ENCODE results near the gene UGT1A5.
"Not testable (repeated sequence)": the region's sequence is repeated elsewhere in the genome, so short reads cannot be mapped to it uniquely, and the experiment has no call there.

Gene UGT1A5

DNA sequence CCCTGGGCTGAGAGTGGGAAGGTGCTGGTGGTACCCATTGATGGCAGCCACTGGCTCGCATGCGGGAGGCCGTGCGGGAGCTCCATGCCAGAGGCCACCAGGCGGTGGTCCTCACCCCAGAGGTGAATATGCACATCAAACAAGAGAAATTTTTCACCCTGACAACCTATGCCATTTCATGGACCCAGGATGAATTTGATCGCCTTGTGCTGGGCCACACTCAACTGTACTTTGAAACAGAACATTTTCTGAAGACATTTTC lies 34.5 kb downstream of the UGT1A5 start:
- no peak for DNase-seq

DNA sequence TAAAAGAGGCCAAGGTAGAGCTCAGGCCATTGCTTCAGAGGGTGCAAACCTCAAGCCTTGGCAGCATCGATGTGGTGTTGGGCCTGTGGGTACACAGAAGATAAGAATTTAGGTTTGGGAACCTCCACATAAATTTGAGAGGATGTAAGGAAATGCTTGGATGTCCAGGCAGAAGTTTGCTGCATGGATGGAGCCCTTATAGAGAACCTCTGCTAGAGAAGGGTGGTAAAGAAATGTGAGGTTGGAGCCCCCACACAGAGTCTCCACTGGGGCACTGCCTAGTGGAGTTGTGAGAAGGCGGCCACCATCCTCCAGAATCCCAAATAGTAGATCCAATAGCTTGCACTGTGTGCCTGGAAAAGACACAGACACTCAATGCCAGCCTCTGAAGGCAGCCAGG lies 38.0 kb downstream of the UGT1A5 start:
- DNase-seq: not testable (repeated sequence)

DNA sequence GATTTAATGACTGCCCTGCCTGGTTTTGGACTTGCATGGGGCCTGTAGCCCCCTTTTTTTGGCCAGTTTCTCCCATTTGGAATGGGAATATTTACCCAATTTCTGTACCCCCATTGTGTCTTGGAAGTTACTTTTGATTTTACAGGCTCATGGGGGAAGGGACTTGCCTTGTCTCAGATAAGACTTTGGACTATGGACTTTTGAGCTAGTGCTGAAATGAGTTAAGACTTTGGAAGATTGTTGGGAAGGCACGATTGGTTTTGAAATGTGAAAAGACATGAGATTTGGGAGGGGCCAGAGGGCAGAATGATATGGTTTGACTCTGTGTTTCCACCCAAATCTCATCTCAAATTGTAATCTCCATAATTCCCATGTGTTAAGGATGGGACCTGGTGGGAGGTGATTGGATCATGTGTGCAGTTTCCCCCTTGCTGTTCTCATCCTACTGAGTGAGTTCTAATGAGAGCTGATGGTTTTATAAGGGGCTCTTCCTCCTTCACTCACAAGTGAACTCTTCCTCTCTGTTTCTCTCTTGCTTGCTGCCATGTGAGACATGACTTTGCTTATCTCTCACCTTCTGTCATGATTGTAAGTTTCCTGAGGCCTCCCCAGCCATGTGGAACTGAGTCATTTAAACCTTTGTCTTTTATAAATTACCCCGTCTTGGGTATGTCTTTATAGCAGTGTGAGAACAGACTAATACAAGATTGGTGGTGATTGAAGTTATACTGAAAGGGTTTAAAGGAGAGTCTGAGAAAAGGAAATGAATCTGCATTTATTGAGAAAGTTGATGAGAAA lies 38.7 kb downstream of the UGT1A5 start:
- not testable (repeated sequence) for DNase-seq

DNA sequence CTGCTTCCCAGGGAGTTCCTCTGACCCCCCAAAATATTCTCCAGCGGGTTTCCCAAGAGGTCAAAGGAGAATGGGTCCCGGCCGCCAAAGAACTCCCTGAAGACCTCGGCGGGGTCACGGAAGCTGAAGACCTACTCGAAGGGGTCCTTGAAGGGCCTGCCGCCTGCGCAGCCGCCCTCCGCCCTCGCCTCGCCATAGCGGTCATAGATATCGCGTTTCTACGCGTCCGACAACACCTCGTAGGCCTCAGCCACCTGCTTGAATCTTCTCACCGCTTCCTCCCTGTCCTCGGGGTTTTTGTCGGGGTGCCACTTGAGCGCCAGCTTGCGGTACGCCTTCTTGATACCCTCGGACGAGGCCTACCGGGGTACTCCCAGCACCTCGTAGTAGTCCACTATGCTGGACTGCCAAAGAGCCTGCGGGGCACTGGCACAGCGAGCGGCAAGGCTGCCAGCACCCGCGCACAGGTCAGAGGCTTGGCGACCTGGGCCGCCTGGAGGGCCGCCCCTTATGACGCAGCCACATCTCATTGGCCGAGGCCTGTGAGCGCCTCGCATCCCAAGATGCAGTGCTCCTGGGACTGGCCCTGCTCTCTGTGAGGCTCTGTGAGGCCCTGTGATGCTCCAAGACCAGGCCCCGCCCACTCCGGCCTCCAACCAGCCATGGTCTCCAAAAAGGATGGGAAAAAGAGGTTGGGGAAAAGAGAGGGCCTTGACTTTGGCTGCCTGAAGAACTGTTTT lies 42.3 kb downstream of the UGT1A5 start:
- no peak for DNase-seq

DNA sequence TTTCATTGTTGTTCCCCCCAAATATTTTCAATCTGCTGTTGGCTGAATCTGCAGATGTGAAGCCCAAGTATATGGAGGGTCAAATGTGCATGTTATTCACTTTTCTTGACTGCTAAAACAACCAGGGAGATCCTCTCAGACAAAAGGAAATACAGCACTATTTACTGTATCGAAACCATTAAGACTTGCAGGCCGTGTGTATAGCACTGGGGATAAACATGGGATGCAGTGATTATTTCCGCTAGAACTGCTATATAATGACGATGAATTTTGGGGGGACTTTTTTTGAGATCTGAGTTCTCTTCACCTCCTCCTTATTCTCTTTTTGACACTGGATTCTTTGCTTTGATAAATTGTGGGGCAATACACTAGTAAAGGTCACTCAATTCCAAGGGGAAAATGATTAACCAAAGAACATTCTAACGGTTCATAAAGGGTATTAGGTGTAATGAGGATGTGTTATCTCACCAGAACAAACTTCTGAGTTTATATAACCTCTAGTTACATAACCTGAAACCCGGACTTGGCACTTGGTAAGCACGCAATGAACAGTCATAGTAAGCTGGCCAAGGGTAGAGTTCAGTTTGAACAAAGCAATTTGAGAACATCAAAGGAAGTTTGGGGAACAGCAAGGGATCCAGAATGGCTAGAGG lies 43.8 kb downstream of the UGT1A5 start:
- DNase-seq: no peak

DNA sequence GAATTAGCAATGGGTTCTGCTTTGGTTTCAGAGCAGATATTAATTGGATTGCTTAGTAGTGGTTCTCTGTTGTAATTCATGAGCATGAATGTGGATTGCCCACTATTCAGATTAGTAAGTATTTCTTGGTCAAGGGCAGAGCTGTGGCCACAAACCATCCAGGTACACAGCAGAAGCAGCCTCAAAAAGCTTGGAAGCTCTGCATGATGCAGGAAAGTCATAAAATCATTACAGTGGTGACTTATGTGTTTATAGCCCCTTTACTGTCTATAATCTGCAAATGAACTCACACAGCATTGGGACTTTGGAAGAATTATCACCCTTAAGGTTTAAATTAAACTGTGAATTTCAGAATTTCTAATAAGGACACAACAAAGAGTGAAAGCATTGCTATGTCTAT lies 45.4 kb downstream of the UGT1A5 start:
- no peak for DNase-seq

DNA sequence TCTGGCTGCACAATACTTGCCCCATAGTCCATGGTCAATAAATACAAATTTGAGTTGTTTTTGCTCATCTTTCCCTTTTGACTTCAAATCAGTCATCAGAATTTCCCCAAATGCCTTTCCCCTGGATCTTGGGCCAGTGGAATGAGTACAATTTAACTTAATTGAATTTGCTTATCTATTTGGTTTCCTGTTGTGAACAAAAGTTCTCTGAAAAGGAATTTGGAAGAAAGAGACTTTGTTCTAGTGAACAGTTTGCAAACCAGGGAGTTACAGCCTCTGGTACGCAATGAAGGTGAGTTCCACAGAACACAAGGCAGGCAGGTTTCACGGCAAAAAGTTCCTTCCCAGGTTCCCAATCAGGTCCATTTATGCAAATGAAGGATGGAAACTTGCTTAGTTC lies 46.1 kb downstream of the UGT1A5 start:
- no peak for DNase-seq

DNA sequence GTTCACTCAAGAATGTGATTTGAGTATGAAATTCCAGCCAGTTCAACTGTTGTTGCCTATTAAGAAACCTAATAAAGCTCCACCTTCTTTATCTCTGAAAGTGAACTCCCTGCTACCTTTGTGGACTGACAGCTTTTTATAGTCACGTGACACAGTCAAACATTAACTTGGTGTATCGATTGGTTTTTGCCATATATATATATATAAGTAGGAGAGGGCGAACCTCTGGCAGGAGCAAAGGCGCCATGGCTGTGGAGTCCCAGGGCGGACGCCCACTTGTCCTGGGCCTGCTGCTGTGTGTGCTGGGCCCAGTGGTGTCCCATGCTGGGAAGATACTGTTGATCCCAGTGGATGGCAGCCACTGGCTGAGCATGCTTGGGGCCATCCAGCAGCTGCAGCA lies 47.3 kb downstream of the UGT1A5 start, which contains the start of gene UGT1A1:
Gene UGT1A1, plus strand, starts transcription at position 228 of the 400 bp plus-strand sequence. Its CDS starts 18 bp downstream, at position 246.
- no peak for DNase-seq

DNA sequence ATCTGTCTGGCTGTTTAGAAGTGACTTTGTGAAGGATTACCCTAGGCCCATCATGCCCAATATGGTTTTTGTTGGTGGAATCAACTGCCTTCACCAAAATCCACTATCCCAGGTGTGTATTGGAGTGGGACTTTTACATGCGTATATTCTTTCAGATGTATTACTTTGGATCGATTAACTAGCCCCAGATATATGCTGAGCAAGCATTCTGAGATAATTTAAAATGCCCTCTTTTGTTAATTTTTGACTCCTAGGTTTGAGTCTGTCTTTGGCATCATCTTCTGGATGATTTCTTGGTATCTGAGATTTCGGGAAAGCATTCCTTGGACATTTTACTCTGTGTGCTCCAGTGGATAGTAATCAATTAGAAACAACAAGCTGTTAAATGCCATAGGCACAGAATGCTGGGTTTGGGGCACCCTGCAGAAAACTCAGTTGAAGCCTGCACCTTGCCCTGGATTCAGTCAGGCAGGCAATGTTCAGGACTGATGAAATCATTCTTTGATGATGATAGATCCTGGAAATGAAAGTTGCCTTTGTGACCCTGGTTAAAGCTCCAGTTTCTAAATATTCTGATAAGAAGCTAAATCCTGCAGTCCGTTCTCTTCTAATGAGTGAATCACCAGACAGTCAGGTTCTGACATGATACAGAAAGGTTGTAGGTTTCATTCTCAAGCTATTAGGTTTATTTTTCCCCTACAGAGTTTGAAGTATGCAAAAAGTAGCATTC lies 48.5 kb downstream of the UGT1A5 start:
- DNase-seq: no peak

DNA sequence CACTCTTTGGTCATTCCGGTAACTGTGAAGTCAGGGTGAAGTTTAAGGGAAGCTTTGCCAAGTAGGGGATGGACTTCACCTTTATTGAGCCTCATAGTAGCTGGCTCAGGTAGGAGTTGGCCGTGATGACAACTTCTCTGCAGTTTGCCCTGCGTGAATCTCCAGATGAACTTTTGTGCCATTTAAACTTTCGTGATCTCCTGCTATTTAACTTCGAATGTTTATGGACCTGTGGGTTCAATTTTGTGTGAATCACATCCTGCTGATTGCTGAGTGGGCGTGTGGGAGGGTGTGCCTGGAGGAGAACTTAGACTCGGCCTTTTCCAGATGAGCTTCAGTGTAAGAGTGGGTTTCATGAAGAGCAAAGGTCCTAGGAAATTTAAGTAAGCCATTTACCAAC lies 51.6 kb downstream of the UGT1A5 start:
- no peak for DNase-seq

DNA sequence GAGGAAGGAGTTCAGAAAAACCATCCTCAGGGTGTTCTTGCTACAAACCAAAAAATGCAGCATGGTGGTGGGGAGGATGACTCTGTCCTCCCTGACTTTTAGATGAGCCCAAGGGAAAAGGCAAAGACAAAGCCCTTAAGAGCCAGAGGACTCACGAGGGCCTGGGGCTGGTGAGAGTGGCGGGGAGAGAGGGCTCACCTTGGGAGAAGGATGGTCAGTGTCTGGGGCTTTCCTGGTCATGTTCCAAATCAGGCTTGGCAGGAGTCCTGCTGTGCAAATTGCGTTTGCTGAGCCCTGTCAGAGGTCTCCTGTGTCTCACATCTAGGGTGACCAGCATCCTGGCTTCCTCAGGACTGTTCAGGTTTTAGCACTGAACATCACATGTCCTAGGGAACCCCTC lies 52.1 kb downstream of the UGT1A5 start:
- DNase-seq: no peak

DNA sequence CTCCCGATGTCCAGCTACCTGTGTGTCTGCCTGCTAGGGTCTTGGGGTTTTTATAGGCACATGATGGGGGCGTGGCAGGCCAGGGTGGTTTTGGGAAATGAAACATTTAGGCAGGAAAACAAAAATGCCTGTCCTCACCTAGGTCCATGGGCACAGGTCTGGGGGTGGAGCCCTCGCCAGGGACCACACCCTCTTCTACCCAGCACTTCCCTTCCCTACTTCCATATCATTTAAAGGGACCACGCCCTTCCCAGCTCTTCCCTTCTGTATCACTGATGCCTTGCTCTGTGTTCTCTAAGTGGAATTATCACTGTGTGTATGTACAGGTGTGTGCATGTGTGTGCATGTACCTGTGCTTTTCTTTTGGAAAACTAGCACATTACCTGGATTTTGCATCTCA lies 53.7 kb downstream of the UGT1A5 start:
- no peak for DNase-seq

DNA sequence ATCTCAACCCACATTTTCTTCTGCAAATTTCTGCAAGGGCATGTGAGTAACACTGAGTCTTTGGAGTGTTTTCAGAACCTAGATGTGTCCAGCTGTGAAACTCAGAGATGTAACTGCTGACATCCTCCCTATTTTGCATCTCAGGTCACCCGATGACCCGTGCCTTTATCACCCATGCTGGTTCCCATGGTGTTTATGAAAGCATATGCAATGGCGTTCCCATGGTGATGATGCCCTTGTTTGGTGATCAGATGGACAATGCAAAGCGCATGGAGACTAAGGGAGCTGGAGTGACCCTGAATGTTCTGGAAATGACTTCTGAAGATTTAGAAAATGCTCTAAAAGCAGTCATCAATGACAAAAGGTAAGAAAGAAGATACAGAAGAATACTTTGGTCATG lies 55.4 kb downstream of the UGT1A5 start:
- no peak for DNase-seq

DNA sequence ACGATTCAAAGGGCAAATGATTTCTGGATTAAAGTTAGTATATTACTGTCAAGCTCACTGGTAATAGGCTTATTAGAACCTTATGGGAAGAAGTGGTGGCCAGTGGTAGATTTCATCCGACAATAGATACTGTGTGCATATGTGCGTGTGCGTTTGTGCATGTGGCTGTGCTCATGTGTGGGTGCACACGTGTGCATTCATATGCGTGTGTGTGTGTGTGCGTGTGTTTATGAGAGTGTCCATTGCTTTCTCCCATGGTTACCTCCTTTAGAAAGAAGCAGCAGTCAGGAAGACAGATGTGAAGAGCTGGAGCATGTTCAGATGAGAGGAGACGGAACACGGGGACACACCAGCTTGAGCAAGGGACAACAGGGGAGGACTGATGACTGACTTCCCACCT lies 56.6 kb downstream of the UGT1A5 start:
- DNase-seq: no peak

DNA sequence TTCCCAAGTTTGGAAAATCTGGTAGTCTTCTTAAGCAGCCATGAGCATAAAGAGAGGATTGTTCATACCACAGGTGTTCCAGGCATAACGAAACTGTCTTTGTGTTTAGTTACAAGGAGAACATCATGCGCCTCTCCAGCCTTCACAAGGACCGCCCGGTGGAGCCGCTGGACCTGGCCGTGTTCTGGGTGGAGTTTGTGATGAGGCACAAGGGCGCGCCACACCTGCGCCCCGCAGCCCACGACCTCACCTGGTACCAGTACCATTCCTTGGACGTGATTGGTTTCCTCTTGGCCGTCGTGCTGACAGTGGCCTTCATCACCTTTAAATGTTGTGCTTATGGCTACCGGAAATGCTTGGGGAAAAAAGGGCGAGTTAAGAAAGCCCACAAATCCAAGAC lies 59.4 kb downstream of the UGT1A5 start:
- no peak for DNase-seq

DNA sequence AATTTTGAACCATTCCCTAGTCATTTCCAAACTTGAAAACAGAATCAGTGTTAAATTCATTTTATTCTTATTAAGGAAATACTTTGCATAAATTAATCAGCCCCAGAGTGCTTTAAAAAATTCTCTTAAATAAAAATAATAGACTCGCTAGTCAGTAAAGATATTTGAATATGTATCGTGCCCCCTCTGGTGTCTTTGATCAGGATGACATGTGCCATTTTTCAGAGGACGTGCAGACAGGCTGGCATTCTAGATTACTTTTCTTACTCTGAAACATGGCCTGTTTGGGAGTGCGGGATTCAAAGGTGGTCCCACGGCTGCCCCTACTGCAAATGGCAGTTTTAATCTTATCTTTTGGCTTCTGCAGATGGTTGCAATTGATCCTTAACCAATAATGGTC lies 59.9 kb downstream of the UGT1A5 start:
- DNase-seq: no peak

DNA sequence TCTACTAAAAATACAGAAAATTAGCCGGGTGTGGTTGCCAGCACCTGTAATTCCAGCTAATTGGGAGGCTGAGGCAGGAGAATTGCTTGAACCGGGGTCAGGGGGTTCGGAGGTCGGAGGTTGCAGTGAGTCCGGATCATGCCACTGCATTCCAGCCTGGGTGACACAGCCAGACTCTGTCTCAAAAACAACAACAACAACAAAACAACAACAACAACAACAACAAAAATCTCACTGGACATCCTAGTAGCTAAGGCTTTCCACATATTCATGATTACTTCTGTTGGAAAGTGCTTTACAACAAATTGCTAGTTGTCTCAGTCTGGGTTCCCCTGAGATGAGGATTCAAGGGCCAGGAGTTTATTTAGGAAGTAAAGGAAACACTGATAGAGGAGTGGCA lies 61.1 kb downstream of the UGT1A5 start:
- no peak for DNase-seq

DNA sequence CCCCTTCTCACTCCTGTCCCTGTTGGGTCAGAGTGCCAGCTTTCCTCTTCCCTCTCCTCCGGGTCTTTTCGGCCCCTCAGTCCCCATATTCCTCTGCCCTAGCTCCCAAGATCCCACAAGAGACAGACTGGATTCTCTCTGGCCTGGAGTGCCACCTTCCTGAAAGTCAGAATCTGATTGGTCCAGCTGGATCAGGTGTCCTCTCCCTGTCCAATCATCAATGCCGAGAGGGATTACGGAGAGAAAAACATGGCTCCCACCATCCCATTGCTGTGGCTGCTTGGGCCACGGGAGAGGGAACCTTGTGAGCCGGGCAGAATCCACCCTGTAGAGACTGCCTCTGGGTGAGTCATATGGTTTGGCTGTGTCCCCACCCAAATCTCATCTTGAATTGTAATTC lies 62.7 kb downstream of the UGT1A5 start:
- DNase-seq: no peak

DNA sequence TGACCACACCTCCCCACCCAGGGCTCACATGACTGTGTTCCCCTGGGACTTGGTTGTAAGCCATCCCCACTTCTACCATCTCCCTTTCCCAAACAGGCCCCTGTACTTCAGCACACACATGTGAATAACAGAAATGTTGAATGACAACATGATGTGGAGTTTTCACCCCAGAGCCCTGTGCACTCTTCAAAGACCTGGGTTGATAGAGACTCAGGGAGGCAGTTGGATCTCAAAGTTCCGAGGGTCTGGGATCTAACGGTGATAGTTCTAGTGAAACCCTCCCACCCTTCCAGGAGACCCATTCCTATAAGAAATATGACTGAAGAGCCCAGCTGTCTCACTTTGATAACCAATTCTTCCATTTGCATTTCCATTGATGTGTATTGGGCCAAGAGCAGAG lies 65.3 kb downstream of the UGT1A5 start, which contains the start of gene MROH2A:
Gene MROH2A, plus strand, starts transcription at position 301 of the 400 bp plus-strand sequence. CDS start 1,029 bp downstream, outside the sequence.
- no peak for DNase-seq

DNA sequence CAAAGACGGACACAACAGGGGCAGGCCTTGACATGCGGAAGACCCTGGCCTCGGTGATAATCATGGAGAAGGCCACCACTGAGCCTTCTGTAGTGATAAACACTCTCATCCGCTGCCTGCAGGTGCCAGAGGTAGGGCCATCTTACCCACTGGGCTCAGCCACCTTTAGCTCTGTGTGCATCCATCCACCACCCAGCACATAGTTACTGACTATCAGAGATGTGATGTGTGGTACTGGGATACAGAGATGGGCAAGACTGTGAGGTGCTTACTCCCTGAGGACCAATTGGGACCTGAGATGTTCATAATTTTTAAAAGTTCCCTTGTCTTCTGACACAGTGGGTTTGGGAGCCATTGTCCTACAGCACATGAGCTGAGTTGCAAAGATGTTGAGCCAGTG lies 67.0 kb downstream of the UGT1A5 start:
- DNase-seq: no peak

DNA sequence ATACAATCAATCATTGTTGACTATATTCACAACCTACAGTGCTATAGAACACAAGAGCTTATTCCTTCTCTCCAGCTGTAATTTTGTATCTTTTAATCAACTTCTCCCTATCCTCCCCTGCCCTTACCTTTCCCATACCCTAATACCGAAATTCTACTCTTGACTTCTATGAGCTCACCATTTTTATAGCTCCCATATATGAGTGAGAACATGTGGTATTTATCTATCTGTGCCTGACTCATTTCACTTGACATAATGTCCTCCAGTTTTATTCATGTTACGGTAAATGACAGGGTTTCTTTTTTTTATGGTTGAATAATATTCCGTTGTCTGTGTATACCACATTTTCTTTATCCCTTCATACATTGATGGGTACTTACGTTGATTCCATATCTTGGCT lies 68.1 kb downstream of the UGT1A5 start:
- DNase-seq: no peak

DNA sequence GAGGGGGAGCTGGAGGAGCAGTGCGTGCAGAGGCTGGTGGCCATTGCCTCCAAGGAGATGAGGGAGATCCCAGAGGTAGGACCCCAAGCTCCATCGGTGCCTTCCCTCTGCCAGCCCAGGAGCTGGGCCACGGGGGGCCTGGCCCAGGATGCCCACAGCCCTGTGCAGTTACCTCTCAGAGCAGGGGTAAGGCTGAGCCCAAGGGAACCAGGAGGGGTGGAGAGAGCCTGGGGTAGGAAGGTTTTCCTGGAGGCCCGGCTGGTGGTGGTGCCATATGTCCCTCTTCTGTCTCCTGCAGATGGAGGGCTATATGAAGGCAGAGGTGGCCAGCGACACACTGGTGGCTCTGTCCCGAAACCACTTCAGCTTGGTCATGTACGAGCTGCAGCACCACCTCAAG lies 76.8 kb downstream of the UGT1A5 start:
- no peak for DNase-seq

DNA sequence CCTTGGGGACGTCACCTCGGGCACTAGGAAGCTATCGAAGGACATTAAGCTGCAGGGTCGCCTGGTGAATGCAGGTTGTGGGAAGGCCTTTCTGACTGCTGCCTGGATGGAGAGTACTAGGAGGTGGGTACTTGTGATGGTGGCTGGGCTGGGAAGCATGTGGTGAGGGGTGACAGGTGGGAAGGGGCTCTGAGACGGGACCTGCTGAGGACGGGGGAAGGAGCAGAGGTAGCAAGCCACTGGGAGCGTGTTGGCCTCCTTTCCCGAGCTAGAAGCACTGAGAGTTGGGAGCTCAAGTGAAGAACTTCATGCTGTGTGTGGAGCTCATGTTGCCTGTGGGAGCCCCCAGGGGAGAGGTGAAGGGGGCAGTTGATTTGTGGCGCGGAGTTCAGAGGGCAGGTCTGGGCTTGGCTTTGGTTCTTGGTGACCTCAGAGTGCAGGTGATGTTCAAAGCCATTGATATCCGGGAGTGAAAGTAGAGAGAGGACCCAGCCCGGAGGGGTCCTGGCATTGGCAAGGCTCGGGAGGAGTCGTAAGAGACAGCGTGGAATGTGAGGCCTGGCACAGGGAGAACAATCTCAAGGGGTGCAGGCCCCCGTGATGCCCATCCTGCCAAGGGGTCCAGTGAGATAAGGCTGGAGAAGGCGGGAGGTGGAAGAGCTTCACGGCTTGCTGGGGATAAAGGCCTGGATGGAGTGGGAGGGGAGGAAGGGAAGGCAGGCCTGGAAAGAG lies 78.6 kb downstream of the UGT1A5 start:
- no peak for DNase-seq

All from effector CD8-positive, alpha-beta T cell (primary cell).